Stimulated activated effector memory CD8-positive, alpha-beta T cell treated with anti-CD3 and anti-CD28 coated beads, Interleukin-12 subunit alpha, Interleukin-12 subunit beta, amount 100 ng/mL, for 72 hours (primary cell): ENCODE data around the gene FADS3.
A peak's percentile ranks its signal among the peaks of the same experiment; 100 is the strongest.

Source experiments
- ATAC-seq: fragments of 150-1000 bp; cut with Tn5 transposase; 2 replicates; pipeline ENCODE4 v1.10.0; 2021
- DNase-seq, 2 donors: peaks; one replicate each; pipeline ENCODE4 v3.0.0; 2021 to 2022; ENCODE audit warnings: low spot score in 2 of 2
- H3K27ac Mint-ChIP-seq: one replicate; pipeline ENCODE4 v1.8.0; 2022; ENCODE audit warnings: mild to moderate bottlenecking, mixed read lengths
- H3K36me3 Mint-ChIP-seq: one replicate; pipeline ENCODE4 v1.8.0; 2022; ENCODE audit warnings: mild to moderate bottlenecking, mixed read lengths
- H3K4me1 Mint-ChIP-seq: one replicate; pipeline ENCODE4 v1.8.0; 2022; ENCODE audit warnings: mixed read lengths
- H3K4me3 Mint-ChIP-seq: one replicate; pipeline ENCODE4 v1.8.0; 2022; ENCODE audit warnings: mild to moderate bottlenecking, mixed read lengths
- H3K9me3 Mint-ChIP-seq: one replicate; pipeline ENCODE4 v1.8.0; 2022; ENCODE audit warnings: mixed read lengths

FADS3 gene

GRCh38 chr11:61866231-61866957, 25.0 kb downstream of the FADS3 start:
- no peak overlapping the region for H3K4me3 Mint-ChIP-seq
- peaks cover 6% of the 10 kb centered on the region for H3K4me1 Mint-ChIP-seq
- H3K36me3 Mint-ChIP-seq = peaks cover 46% of the 10 kb centered on the region
- H3K27ac Mint-ChIP-seq = peak overlapping the region; percentile 60
- no peaks in the 10 kb centered on the region for H3K9me3 Mint-ChIP-seq
- ATAC-seq (no peak), DNase-seq (no peak)

- Mint-ChIP-seq H3K36me3 (peaks cover 58% of the 10 kb centered on the region), H3K4me1 (no peaks in the 10 kb centered on the region), H3K4me3 (no peak overlapping the region), H3K27ac (peak overlapping the region; percentile 60), H3K9me3 (no peaks in the 10 kb centered on the region)
- DNase-seq (no peak), ATAC-seq (no peak)
Measured at GRCh38 chr11:61864814-61865775, 26.2 kb downstream of the FADS3 start.

GRCh38 chr11:61863548-61864081, 27.7 kb downstream of the FADS3 start:
- Mint-ChIP-seq H3K4me3 (no peak overlapping the region), H3K27ac (no peak overlapping the region), H3K9me3 (no peaks in the 10 kb centered on the region), H3K4me1 (no peaks in the 10 kb centered on the region), H3K36me3 (peaks cover 66% of the 10 kb centered on the region)
- ATAC-seq (no peak), DNase-seq (no peak)

- Mint-ChIP-seq H3K4me3 (no peak overlapping the region), H3K4me1 (no peaks in the 10 kb centered on the region), H3K27ac (no peak overlapping the region), H3K9me3 (no peaks in the 10 kb centered on the region), H3K36me3 (peaks cover 72% of the 10 kb centered on the region)
- ATAC-seq (no peak), DNase-seq (no peak)
Measured at GRCh38 chr11:61862714-61863547, 28.4 kb downstream of the FADS3 start.

GRCh38 chr11:61861634-61862033, 29.7 kb downstream of the FADS3 start:
- DNase-seq (no peak), ATAC-seq (no peak)
- H3K4me1 Mint-ChIP-seq = no peaks in the 10 kb centered on the region
- no peak overlapping the region for H3K4me3 Mint-ChIP-seq
- H3K27ac Mint-ChIP-seq = no peak overlapping the region
- H3K9me3 Mint-ChIP-seq = no peaks in the 10 kb centered on the region
- peaks cover 78% of the 10 kb centered on the region for H3K36me3 Mint-ChIP-seq

- H3K4me1 Mint-ChIP-seq = no peaks in the 10 kb centered on the region
- H3K9me3 Mint-ChIP-seq = no peaks in the 10 kb centered on the region
- DNase-seq = no peak
- no peak for ATAC-seq
- H3K27ac Mint-ChIP-seq = peak overlapping the region; percentile 26
- peaks cover 69% of the 10 kb centered on the region for H3K36me3 Mint-ChIP-seq
- H3K4me3 Mint-ChIP-seq = no peak overlapping the region
Measured at GRCh38 chr11:61860054-61860903, 31.1 kb downstream of the FADS3 start.

GRCh38 chr11:61855939-61856680, 35.2 kb downstream of the FADS3 start:
- ATAC-seq = no peak
- H3K36me3 Mint-ChIP-seq = peaks cover 69% of the 10 kb centered on the region
- no peaks in the 10 kb centered on the region for H3K9me3 Mint-ChIP-seq
- H3K4me3 Mint-ChIP-seq = no peak overlapping the region
- H3K27ac Mint-ChIP-seq = no peak overlapping the region
- H3K4me1 Mint-ChIP-seq = no peaks in the 10 kb centered on the region
- DNase-seq = no peak

GRCh38 chr11:61854966-61855714, 36.2 kb downstream of the FADS3 start:
- Mint-ChIP-seq H3K9me3 (no peaks in the 10 kb centered on the region), H3K27ac (no peak overlapping the region), H3K4me3 (no peak overlapping the region), H3K36me3 (peaks cover 69% of the 10 kb centered on the region), H3K4me1 (no peaks in the 10 kb centered on the region)
- DNase-seq (no peak), ATAC-seq (no peak)

- Mint-ChIP-seq H3K36me3 (peaks cover 69% of the 10 kb centered on the region), H3K27ac (no peak overlapping the region), H3K4me1 (no peaks in the 10 kb centered on the region), H3K9me3 (no peaks in the 10 kb centered on the region), H3K4me3 (no peak overlapping the region)
- no peak for ATAC-seq
- no peak for DNase-seq
Measured at GRCh38 chr11:61854206-61854895, 37.0 kb downstream of the FADS3 start.

GRCh38 chr11:61853698-61854169, 37.6 kb downstream of the FADS3 start:
- Mint-ChIP-seq H3K4me1 (no peaks in the 10 kb centered on the region), H3K27ac (no peak overlapping the region), H3K9me3 (no peaks in the 10 kb centered on the region), H3K4me3 (no peak overlapping the region), H3K36me3 (peaks cover 69% of the 10 kb centered on the region)
- ATAC-seq (no peak), DNase-seq (no peak)

- no peaks in the 10 kb centered on the region for H3K4me1 Mint-ChIP-seq
- DNase-seq (no peak), ATAC-seq (no peak)
- no peak overlapping the region for H3K4me3 Mint-ChIP-seq
- peaks cover 74% of the 10 kb centered on the region for H3K36me3 Mint-ChIP-seq
- no peaks in the 10 kb centered on the region for H3K9me3 Mint-ChIP-seq
- H3K27ac Mint-ChIP-seq = no peak overlapping the region
Measured at GRCh38 chr11:61851900-61852295, 39.4 kb downstream of the FADS3 start.

GRCh38 chr11:61851113-61851899, 40.0 kb downstream of the FADS3 start:
- no peak overlapping the region for H3K27ac Mint-ChIP-seq
- ATAC-seq (no peak), DNase-seq (no peak)
- no peaks in the 10 kb centered on the region for H3K9me3 Mint-ChIP-seq
- no peak overlapping the region for H3K4me3 Mint-ChIP-seq
- peaks cover 3% of the 10 kb centered on the region for H3K4me1 Mint-ChIP-seq
- H3K36me3 Mint-ChIP-seq = peaks cover 80% of the 10 kb centered on the region
